PFSK-1 (cell line): ENCODE results near the gene MYOG.

Experiments used
- POLR2AphosphoS5 ChIP-seq: IDR thresholded peaks from 2 replicates; pipeline ENCODE4 v1.6.1; 2012; ENCODE audit warnings: low read depth, mild to moderate bottlenecking, control low read depth, low read length, moderate library complexity
- TAF1 ChIP-seq: IDR thresholded peaks from 2 replicates; pipeline ENCODE4 v1.6.1; 2012; ENCODE audit warnings: low read length, control low read depth, borderline replicate concordance; ENCODE audit not compliant: insufficient read depth
- TF ChIP-seq, protein P1 (sequence below), 2 experiments: IDR thresholded peaks; 2 replicates each; pipeline versions ENCODE4 v1.6.1 to v1.8.0; 2011 to 2012; ENCODE audit warnings: low read depth in 2 of 2, low read length in 2 of 2, control low read depth in 1 of 2, inconsistent platforms in 1 of 2, mild to moderate bottlenecking in 1 of 2, moderate library complexity in 1 of 2; ENCODE audit not compliant: insufficient read depth in 1 of 2

DNA sequence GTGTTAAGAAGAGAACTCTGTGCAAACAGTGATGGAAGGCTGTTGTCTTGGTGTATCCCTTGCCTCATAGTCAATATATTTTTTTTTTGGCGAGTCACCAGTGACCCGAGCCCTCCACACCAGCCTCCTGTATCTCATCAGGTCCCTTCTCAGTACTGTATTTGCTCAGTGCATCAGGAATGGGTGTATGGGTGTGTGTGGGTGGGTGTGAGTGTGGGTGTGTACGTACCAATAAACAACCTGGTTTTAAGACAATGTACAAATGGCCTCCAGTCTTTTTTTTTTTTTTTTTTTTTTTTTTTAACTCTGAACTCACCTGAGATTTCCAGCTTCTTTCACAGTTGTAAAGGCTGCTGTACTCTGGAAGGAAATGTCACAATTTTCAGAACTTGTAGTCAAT, 7.3 kb downstream of the MYOG start:
- TF ChIP-seq POLR2AphosphoS5 (no peak), TAF1 (no peak)
- TF ChIP-seq, protein P1, sequence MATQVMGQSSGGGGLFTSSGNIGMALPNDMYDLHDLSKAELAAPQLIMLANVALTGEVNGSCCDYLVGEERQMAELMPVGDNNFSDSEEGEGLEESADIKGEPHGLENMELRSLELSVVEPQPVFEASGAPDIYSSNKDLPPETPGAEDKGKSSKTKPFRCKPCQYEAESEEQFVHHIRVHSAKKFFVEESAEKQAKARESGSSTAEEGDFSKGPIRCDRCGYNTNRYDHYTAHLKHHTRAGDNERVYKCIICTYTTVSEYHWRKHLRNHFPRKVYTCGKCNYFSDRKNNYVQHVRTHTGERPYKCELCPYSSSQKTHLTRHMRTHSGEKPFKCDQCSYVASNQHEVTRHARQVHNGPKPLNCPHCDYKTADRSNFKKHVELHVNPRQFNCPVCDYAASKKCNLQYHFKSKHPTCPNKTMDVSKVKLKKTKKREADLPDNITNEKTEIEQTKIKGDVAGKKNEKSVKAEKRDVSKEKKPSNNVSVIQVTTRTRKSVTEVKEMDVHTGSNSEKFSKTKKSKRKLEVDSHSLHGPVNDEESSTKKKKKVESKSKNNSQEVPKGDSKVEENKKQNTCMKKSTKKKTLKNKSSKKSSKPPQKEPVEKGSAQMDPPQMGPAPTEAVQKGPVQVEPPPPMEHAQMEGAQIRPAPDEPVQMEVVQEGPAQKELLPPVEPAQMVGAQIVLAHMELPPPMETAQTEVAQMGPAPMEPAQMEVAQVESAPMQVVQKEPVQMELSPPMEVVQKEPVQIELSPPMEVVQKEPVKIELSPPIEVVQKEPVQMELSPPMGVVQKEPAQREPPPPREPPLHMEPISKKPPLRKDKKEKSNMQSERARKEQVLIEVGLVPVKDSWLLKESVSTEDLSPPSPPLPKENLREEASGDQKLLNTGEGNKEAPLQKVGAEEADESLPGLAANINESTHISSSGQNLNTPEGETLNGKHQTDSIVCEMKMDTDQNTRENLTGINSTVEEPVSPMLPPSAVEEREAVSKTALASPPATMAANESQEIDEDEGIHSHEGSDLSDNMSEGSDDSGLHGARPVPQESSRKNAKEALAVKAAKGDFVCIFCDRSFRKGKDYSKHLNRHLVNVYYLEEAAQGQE (IDR thresholded peaks at IDR 0.05; ENCODE audit: insufficient read depth in 1 of 2, low read depth in 2 of 2, low read length in 2 of 2), result no peak
